GM18526 (cell line): ENCODE data around the gene UBE2B.

Experiments
- POLR2A ChIP-seq: IDR thresholded peaks from 3 replicates; pipeline ENCODE4 v1.6.1; 2011; ENCODE audit not compliant: insufficient read length; ENCODE audit errors: extremely low read depth

UBE2B gene

DNA sequence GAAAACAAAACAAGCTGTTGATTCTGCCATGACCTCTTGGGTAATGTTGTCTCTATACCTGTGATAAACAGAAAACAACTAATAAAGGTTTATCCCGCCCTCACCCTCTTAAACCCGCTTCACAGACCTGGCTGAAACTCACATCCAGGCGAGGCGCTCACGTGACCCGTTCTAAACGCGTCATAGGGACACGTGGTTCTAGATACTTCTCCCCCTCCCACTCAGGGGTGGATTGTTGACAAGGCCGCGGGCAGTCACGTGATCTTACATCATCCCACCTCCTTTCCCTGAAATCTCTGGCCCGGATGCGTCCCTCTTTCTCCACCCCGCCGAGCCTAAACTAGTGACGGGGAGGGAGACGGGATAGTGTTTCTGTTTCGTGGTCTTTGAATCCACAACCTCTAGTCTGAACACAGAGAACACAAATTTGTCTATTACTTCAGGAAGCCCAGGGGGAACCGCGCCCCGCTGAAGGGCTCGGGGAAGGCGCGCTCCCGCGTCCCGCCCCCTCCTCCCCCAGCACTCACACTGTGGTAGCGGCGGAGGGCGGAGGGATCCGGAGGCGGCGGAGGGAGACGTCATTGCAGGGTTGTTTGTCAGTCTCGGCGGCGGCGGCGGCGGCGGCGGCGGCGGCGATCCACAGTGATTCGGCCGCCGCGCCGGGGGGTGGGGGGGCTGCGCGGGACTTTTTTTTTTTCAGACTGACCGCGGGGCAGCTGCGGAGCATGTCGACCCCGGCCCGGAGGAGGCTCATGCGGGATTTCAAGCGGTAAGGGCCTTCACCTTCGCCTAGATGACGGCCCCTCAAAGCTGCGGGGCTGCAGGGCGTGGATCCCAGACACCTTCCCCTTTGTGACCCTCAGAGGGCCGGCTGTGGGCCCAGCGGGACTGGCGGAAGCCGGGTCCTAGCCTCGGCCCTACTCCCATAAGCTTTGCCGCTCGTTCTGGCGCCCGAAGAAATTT, at the start of gene UBE2B:
Gene UBE2B, plus strand, starts transcription at position 699 of the 963 bp plus-strand sequence. Its CDS starts 27 bp downstream, at position 726.
- TF ChIP-seq POLR2A, result peak; percentile 67

DNA sequence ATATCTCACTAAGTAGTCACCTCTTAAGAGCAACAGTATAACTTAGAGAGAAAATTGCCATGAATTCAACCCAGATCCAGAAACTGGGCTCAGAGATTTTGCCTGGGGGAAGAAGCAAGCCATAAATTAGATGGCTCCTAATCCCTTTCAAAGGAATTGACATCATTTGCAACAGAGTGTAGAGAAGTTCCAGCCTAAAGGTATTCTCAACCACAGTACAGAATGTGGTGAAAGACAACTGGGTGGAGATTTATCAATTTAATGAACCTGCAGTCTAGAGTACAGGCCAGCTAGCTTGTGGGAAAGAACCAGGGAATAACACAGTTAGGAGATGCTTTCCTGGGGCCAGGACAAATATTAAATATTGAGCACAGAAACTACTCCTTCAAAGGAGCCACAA, 44.0 kb upstream of the UBE2B start:
- TF ChIP-seq POLR2A, result no peak

DNA sequence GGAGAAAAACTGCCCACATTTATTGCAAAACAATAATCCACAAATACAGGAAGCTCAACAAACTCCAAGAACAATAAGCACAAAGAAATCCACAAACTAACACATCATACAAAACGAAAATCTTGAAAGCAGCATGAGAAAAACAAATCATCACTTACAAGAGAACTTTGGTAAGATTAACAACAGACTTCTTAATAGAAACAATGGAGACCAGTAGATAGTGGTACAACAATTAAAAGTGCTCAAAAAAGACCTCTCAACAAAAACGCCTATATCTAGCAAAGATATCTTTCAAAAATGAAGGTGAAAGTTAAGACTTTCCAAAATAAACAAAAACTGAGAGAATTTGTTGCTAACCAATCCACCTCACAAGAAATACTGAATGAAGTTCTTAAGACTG, 42.8 kb upstream of the UBE2B start:
- TF ChIP-seq POLR2A, result no peak

GRCh38 chr5:134345996-134346395, 25.4 kb upstream of the UBE2B start:
- TF ChIP-seq POLR2A, result no peak

DNA sequence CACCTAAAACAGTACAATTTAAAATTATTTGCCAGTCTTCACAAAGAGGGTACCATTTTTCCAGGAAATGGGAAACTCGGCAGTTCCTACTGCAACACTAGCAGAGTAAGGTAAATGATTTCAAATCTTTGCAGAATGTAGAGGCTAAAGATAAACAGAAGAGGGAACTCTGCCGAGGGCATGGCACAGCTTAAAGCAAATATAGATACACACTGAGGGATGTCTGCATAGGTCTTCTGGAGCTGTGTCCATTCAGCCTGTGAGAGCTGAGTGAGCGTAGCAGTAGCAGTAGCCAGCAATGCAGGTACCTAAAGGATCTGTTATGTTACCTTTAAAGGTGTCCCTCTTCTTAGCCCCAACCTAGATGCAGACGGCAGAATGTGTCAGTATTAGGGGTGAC, 21.9 kb upstream of the UBE2B start:
- no peak for TF ChIP-seq POLR2A

DNA sequence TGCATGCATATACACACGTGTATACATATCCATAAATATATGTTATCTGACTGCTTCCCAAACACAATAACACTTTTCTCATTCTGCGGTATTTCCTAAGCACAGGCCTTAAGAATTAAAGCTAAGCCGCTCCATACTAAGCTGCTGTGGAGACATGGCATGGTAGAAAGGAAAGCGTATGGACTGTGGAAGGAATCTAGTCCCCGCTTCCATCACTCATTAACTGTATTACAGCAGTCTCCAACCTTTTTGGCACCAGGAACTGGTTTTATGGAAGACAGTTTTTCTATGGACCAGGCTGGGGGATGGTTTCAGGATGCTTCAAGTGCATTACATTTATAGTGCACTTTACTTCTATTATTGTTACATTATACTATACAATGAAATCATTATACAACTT, 15.7 kb upstream of the UBE2B start:
- no peak for TF ChIP-seq POLR2A

DNA sequence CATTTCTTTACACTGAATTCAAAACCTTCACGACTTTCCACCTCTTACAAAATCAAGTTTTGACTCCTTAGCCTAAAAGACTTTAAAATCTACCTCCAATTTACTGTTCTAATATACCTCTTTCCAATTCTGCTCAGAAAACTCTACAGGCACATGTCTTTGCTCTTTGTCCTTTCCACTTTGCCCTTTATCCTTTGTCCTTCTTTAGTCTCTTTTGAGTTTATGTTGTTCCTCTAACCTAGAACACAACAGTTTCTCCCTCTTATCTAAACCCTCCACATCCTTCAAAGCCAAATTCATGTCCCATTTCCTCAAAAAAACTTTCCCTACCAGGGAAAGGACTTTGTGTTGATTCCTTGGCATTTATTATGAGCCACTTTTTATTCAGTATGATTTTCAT, 5.8 kb upstream of the UBE2B start:
- no peak for TF ChIP-seq POLR2A

- no peak for TF ChIP-seq POLR2A
These were observed 978 bp upstream of the UBE2B start for GRCh38 chr5:134370311-134370870.

DNA sequence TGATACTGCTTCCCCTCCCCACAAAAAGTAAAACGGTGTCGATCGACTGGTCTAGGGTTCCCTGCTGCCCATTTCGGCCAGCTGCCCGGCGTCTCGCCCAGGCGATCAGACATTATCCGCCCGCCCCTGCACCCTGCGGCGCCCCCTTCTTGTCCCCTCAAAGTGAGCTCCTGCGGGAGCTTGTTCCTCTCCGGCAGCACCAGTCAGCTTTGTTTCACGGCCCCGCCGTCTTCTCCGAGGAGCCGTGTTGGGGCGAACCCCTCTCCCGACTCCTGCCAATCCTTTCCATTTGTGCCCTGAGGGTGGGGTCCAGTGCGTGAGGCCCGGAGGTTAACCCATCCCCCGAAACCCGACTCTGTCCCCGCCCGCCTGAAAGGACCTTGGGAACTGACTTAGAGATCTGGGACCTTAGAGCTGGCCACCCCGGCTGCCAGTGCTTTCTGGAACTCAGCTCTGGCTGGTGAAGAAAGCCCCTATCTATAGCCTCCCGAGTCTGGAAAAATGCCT, 518 bp downstream of the UBE2B start:
- no peak for TF ChIP-seq POLR2A

- no peak for TF ChIP-seq POLR2A
These were observed 2.9 kb downstream of the UBE2B start for GRCh38 chr5:134374232-134374631.

- no peak for TF ChIP-seq POLR2A
These were observed 9.0 kb downstream of the UBE2B start for GRCh38 chr5:134380346-134380745.

DNA sequence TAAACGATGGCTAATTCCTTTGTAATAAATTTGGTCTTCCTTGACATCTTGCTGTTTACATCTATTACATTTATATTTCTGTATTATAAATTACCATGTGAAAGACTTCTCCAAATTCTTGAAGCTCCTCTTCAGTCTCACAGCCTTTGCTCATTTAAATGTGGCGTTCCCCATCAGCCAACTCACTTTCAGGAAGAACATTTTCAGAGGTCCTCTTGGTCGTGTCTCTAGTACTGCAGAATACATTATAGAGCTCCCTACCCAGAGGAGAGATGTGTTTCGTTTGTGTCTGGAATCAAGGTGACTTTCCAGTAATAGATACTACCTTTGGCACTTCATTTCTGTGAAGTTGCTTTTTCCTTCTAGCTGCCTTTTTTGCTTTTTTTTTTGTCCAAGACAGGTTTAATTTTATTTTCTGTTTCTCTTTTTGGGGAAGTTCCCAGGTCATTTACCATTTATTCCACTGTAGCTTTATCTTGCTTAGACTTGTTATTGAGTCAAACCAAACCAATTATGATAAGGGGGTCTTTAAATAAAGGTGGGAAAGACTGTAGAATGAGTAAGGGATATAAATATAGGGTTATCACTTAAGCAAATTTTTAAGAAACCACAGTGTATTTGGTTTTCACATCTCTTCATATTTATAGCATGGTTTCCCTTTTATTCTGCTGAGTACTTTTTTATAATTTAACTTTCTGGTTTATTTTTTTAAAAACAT, 12.8 kb downstream of the UBE2B start:
- no peak for TF ChIP-seq POLR2A

GRCh38 chr5:134387443-134387842, 16.1 kb downstream of the UBE2B start:
- no peak for TF ChIP-seq POLR2A

GRCh38 chr5:134392301-134392700, 20.9 kb downstream of the UBE2B start:
- TF ChIP-seq POLR2A, result no peak

DNA sequence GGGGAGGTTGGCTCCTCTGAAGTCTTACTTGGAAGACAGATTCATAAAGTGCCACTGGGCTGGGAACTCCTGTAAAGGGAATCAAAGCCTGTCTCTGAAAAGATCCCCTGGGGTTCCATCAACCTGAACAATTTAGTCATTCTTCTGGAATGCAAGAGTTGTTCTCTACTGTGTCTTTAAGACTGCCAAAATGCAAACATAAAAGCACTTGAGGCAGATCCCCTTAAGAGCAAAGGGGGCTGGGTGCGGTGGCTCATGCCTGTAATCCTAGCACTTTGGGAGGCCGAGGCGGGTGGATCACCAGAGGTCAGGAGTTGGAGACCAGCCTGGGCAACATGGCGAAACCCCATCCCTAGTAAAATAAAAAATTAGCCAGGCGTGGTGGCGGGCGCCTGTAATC, 23.6 kb downstream of the UBE2B start:
- no peak for TF ChIP-seq POLR2A

DNA sequence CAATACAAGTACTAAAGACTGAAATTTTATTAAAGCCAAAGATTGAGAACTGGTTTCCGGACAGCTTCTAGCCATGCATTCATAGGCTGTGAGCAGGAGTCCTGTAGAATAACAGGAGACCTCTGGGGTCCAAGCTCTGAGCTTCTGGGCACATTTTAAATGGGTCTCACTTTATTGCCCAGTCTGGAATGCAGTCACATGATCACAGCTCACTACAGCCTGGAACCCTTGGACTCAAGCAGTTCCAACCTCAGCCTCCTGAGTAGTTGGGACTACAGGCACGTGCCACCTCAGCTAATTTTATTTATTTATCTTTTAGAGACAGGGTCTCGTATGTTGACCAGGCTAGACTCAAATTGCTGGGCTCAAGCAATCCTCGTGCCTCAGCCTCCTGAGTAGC, 24.9 kb downstream of the UBE2B start:
- TF ChIP-seq POLR2A, result no peak
